Measurements from ENCODE around the gene THRB.
"Not testable (repeated sequence)": the region's sequence is repeated elsewhere in the genome, so short reads cannot be mapped to it uniquely, and the experiment has no call there.

The THRB gene

DNA sequence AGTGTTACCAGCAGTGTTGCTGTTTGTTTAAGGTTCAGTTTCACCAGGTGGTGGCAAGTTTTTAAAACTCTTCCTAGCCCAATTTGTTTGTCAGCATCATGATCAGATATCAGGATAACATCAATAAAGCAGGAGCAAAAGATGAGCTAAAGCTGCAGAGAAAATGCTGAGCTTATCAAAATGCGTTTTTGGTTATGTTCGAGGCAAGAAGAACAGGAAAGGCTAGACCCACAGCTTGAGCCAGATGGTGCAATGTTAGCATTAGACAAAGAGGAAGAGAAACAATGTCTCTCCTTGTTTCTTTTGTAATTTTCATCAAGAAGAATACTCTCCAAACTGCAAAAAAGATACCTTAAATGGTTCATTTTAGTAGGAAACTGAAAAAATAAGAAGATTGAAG lies 66.2 kb downstream of the THRB start:
- in situ Hi-C loops (cut with MboI; ENCODE audit: low sequenced_read_pairs, unreplicated experiment): no loop called here
- TF ChIP-seq, protein P1, sequence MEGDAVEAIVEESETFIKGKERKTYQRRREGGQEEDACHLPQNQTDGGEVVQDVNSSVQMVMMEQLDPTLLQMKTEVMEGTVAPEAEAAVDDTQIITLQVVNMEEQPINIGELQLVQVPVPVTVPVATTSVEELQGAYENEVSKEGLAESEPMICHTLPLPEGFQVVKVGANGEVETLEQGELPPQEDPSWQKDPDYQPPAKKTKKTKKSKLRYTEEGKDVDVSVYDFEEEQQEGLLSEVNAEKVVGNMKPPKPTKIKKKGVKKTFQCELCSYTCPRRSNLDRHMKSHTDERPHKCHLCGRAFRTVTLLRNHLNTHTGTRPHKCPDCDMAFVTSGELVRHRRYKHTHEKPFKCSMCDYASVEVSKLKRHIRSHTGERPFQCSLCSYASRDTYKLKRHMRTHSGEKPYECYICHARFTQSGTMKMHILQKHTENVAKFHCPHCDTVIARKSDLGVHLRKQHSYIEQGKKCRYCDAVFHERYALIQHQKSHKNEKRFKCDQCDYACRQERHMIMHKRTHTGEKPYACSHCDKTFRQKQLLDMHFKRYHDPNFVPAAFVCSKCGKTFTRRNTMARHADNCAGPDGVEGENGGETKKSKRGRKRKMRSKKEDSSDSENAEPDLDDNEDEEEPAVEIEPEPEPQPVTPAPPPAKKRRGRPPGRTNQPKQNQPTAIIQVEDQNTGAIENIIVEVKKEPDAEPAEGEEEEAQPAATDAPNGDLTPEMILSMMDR (IDR thresholded peaks at IDR 0.05; ENCODE audit: borderline replicate concordance, control extremely low read depth, extremely low read depth, insufficient read depth, missing control alignments): no peak
- DNase-seq (ENCODE audit: low spot score): no peak

- in situ Hi-C loops (cut with MboI; ENCODE audit: low sequenced_read_pairs, unreplicated experiment): no loop called here
- no peak for DNase-seq (ENCODE audit: low spot score)
- TF ChIP-seq, protein P1 (IDR thresholded peaks at IDR 0.05; ENCODE audit: borderline replicate concordance, control extremely low read depth, extremely low read depth, insufficient read depth, missing control alignments): no peak
Measured at GRCh38 chr3:24426896-24427295, 67.8 kb downstream of the THRB start.

DNA sequence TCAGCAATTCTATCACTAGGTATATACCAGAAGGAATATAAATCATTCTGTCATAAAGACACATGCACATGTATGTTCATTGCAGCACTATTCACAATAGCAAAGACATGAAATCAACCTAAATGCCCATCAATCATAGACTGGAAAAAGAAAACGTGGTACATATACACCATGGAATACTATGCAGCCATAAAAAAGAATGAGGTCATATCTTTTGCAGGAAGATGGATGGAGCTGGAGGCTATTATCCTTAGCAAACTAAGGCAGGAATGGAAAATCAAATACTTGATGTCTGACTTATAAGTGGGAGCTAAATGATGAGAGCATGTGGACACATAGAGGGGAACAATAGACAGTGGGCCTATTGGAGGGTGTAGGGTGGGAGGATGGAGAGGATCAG lies 73.8 kb downstream of the THRB start:
- in situ Hi-C loops (cut with MboI; ENCODE audit: low sequenced_read_pairs, unreplicated experiment); DNase-seq (ENCODE audit: low spot score): not testable (repeated sequence)

GRCh38 chr3:24420224-24420623 lies 74.4 kb downstream of the THRB start:
- TF ChIP-seq, protein P1 (IDR thresholded peaks at IDR 0.05; ENCODE audit: borderline replicate concordance, control extremely low read depth, extremely low read depth, insufficient read depth, missing control alignments): no peak
- no peak for DNase-seq (ENCODE audit: low spot score)
- in situ Hi-C loops (cut with MboI; ENCODE audit: low sequenced_read_pairs, unreplicated experiment): no loop called here

- no peak for DNase-seq (ENCODE audit: low spot score)
- in situ Hi-C loops (cut with MboI; ENCODE audit: low sequenced_read_pairs, unreplicated experiment): no loop called here
- TF ChIP-seq, protein P1 (IDR thresholded peaks at IDR 0.05; ENCODE audit: borderline replicate concordance, control extremely low read depth, extremely low read depth, insufficient read depth, missing control alignments): no peak
Measured at GRCh38 chr3:24419067-24419791, 75.4 kb downstream of the THRB start.

- in situ Hi-C loops (cut with MboI; ENCODE audit: low sequenced_read_pairs, unreplicated experiment): no loop called here
- TF ChIP-seq, protein P1 (IDR thresholded peaks at IDR 0.05; ENCODE audit: borderline replicate concordance, control extremely low read depth, extremely low read depth, insufficient read depth, missing control alignments): no peak
- no peak for DNase-seq (ENCODE audit: low spot score)
Measured at GRCh38 chr3:24417730-24418129, 76.9 kb downstream of the THRB start.

DNA sequence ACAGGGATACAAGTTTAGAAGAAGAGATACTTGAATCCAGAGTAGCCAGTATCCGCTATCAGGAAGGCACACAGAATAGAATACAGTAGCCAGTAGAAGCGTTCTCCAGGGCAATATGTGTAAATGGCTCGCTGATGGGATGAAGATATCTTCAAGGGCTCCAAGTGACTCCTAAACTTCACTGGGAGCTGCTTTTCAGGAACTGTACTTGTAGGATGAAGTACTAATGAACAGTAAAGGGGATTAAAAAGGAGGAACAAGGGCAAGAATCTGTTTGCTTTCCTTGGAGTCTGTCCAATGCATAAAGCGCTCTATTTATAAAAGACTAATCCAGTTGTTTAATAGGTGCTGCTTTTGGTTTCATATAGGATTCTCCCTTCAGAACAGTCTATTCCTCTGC lies 78.4 kb downstream of the THRB start:
- TF ChIP-seq, protein P1 (IDR thresholded peaks at IDR 0.05; ENCODE audit: borderline replicate concordance, control extremely low read depth, extremely low read depth, insufficient read depth, missing control alignments): no peak
- DNase-seq (ENCODE audit: low spot score): no peak
- in situ Hi-C loops (cut with MboI; ENCODE audit: low sequenced_read_pairs, unreplicated experiment): no loop called here

Data from GM13976 (cell line).